GM18870 (cell line): ENCODE measurements around the gene DEGS1.
"Not testable (repeated sequence)": the region's sequence is repeated elsewhere in the genome, so short reads cannot be mapped to it uniquely, and the experiment has no call there.

Experiments
- ATAC-seq: cut with Tn5 transposase; IDR thresholded peaks from one replicate; pipeline ENCODE4 v1.9.1; 2021; ENCODE audit warnings: moderate library complexity; ENCODE audit not compliant: unreplicated experiment

The DEGS1 gene

GRCh38 chr1:224180783-224181452 lies 2.1 kb upstream of the DEGS1 start:
- no peak for ATAC-seq

- no peak for ATAC-seq
Observed at GRCh38 chr1:224181453-224181810, 1.6 kb upstream of the DEGS1 start.

GRCh38 chr1:224182057-224182865 lies 779 bp upstream of the DEGS1 start:
- ATAC-seq = peak; percentile 49

GRCh38 chr1:224183591-224184312 lies 712 bp downstream of the DEGS1 start:
- ATAC-seq = peak; percentile 36

GRCh38 chr1:224185208-224185607 lies 2.2 kb downstream of the DEGS1 start:
- no peak for ATAC-seq

- no peak for ATAC-seq
Observed at GRCh38 chr1:224188286-224188685, 5.2 kb downstream of the DEGS1 start.

GRCh38 chr1:224189561-224189960 lies 6.5 kb downstream of the DEGS1 start:
- no peak for ATAC-seq

GRCh38 chr1:224192082-224192788 lies 9.2 kb downstream of the DEGS1 start:
- no peak for ATAC-seq

GRCh38 chr1:224193319-224193966 lies 10.4 kb downstream of the DEGS1 start:
- no peak for ATAC-seq

GRCh38 chr1:224196813-224197600 lies 14.0 kb downstream of the DEGS1 start:
- no peak for ATAC-seq

GRCh38 chr1:224198572-224198971 lies 15.5 kb downstream of the DEGS1 start:
- ATAC-seq = no peak

GRCh38 chr1:224199679-224200078 lies 16.6 kb downstream of the DEGS1 start:
- no peak for ATAC-seq

GRCh38 chr1:224201383-224201782 lies 18.3 kb downstream of the DEGS1 start:
- no peak for ATAC-seq

GRCh38 chr1:224201853-224202252 lies 18.8 kb downstream of the DEGS1 start:
- no peak for ATAC-seq

- peak; percentile 52 for ATAC-seq
Observed at GRCh38 chr1:224203243-224204016, 20.4 kb downstream of the DEGS1 start.

- no peak for ATAC-seq
Observed at GRCh38 chr1:224205438-224205840, 22.4 kb downstream of the DEGS1 start.

GRCh38 chr1:224205931-224206538 lies 23.0 kb downstream of the DEGS1 start:
- not testable (repeated sequence) for ATAC-seq

- no peak for ATAC-seq
Observed at GRCh38 chr1:224211206-224211962, 28.3 kb downstream of the DEGS1 start.
